Measurements from ENCODE around the gene PCDHGB3.
"Not testable (repeated sequence)": the region's sequence is repeated elsewhere in the genome, so short reads cannot be mapped to it uniquely, and the experiment has no call there.

GRCh38 chr5:141414548-141415274 lies 44.7 kb downstream of the PCDHGB3 start:
- TF ChIP-seq CTCF, POLR2A (IDR thresholded peaks at IDR 0.05): not testable (repeated sequence)
